ENCODE measurements around the gene BEST1. TPM values are rescaled to one million over a fixed set of nuclear protein-coding genes. Genes with fewer than 3 reads are reported as not detected.

Gene BEST1
- total RNA-seq, 2 experiments from 2014 or later: 0.14 to 0.25 TPM

- no peaks in the 10 kb centered on the region for H3K9me3 Mint-ChIP-seq
- Histone ChIP-seq H3K27ac (ENCODE audit: low read depth in 1 of 2, low read length in 2 of 2) (no peak overlapping the region), H3K4me3 (ENCODE audit: low read length) (no peak overlapping the region), H3K4me1 (ENCODE audit: insufficient read depth, low read length) (peaks cover 4% of the 10 kb centered on the region), H3K27me3 (ENCODE audit: control insufficient read depth in 1 of 2, insufficient read depth in 2 of 2, low read length in 2 of 2) (peaks cover 21 to 30% of the 10 kb centered on the region in 2 experiments), H3K36me3 (ENCODE audit: insufficient read depth, low read length) (no peaks in the 10 kb centered on the region), H3K9me3 (ENCODE audit: control insufficient read depth in 1 of 2, insufficient read depth in 1 of 2, low read length in 2 of 2) (no peaks in the 10 kb centered on the region)
- DNase-seq (no peak), ATAC-seq (ENCODE audit: poor library complexity) (no peak)
- intact Hi-C loops (cut with DNase I, micrococcal nuclease): loop anchor here in 1 of 2 experiments (5.0 kb wide), 1 partner anchor 60 kb away; no protein-coding TSS in a partner anchor
- H3K27me3 Mint-ChIP-seq: peaks cover 48% of the 10 kb centered on the region
- no peaks in the 10 kb centered on the region for H3K36me3 Mint-ChIP-seq (ENCODE audit: low read depth)
- TF ChIP-seq, protein P1, sequence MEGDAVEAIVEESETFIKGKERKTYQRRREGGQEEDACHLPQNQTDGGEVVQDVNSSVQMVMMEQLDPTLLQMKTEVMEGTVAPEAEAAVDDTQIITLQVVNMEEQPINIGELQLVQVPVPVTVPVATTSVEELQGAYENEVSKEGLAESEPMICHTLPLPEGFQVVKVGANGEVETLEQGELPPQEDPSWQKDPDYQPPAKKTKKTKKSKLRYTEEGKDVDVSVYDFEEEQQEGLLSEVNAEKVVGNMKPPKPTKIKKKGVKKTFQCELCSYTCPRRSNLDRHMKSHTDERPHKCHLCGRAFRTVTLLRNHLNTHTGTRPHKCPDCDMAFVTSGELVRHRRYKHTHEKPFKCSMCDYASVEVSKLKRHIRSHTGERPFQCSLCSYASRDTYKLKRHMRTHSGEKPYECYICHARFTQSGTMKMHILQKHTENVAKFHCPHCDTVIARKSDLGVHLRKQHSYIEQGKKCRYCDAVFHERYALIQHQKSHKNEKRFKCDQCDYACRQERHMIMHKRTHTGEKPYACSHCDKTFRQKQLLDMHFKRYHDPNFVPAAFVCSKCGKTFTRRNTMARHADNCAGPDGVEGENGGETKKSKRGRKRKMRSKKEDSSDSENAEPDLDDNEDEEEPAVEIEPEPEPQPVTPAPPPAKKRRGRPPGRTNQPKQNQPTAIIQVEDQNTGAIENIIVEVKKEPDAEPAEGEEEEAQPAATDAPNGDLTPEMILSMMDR (IDR thresholded peaks at IDR 0.05): no peak
- peaks cover 10% of the 10 kb centered on the region for H3K4me1 Mint-ChIP-seq (ENCODE audit: low read depth)
- H3K27ac Mint-ChIP-seq: no peak overlapping the region
- CTCF ChIA-PET: interaction anchor here (0.6 to 1.3 kb wide), 2 partner anchors 24 to 164 kb away, joined by 3 read pairs; no protein-coding TSS in a partner anchor
- POLR2A ChIA-PET: no interaction called here
- no peak overlapping the region for H3K4me3 Mint-ChIP-seq
These were observed 27.6 kb upstream of the BEST1 start for GRCh38 chr11:61922539-61922938.

- Mint-ChIP-seq H3K4me1 (ENCODE audit: low read depth) (peaks cover 2% of the 10 kb centered on the region), H3K27ac (no peak overlapping the region), H3K36me3 (ENCODE audit: low read depth) (no peaks in the 10 kb centered on the region), H3K27me3 (peaks cover 39% of the 10 kb centered on the region), H3K4me3 (no peak overlapping the region), H3K9me3 (no peaks in the 10 kb centered on the region)
- H3K36me3 ChIP-seq (ENCODE audit: insufficient read depth, low read length): no peaks in the 10 kb centered on the region
- intact Hi-C loops (cut with DNase I, micrococcal nuclease): loop anchor here in 1 of 2 experiments (5.0 kb wide), 1 partner anchor 61 kb away; no protein-coding TSS in a partner anchor
- no peak for ATAC-seq (ENCODE audit: poor library complexity)
- no peak for DNase-seq
- H3K4me3 ChIP-seq (ENCODE audit: low read length): no peak overlapping the region
- no peaks in the 10 kb centered on the region for H3K4me1 ChIP-seq (ENCODE audit: insufficient read depth, low read length)
- no peaks in the 10 kb centered on the region for H3K9me3 ChIP-seq (ENCODE audit: control insufficient read depth in 1 of 2, insufficient read depth in 1 of 2, low read length in 2 of 2)
- CTCF ChIA-PET: no interaction called here
- TF ChIP-seq, protein P1 (IDR thresholded peaks at IDR 0.05): no peak
- POLR2A ChIA-PET: no interaction called here
- peaks cover 13 to 21% of the 10 kb centered on the region in 2 experiments for H3K27me3 ChIP-seq (ENCODE audit: control insufficient read depth in 1 of 2, insufficient read depth in 2 of 2, low read length in 2 of 2)
- no peak overlapping the region for H3K27ac ChIP-seq (ENCODE audit: low read depth in 1 of 2, low read length in 2 of 2)
These were observed 26.7 kb upstream of the BEST1 start for GRCh38 chr11:61923166-61924063.

GRCh38 chr11:61924064-61924455, 26.1 kb upstream of the BEST1 start:
- H3K4me3 ChIP-seq (ENCODE audit: low read length): no peak overlapping the region
- no peaks in the 10 kb centered on the region for H3K4me1 ChIP-seq (ENCODE audit: insufficient read depth, low read length)
- no peaks in the 10 kb centered on the region for H3K36me3 ChIP-seq (ENCODE audit: insufficient read depth, low read length)
- ATAC-seq (ENCODE audit: poor library complexity) (no peak), DNase-seq (no peak)
- no peak overlapping the region for H3K27ac ChIP-seq (ENCODE audit: low read depth in 1 of 2, low read length in 2 of 2)
- POLR2A ChIA-PET: no interaction called here
- intact Hi-C loops (cut with DNase I, micrococcal nuclease): loop anchor here in 1 of 2 experiments (5.0 kb wide), 1 partner anchor 62 kb away; no protein-coding TSS in a partner anchor
- TF ChIP-seq, protein P1 (IDR thresholded peaks at IDR 0.05): no peak
- H3K27ac Mint-ChIP-seq: no peak overlapping the region
- CTCF ChIA-PET: no interaction called here
- H3K4me1 Mint-ChIP-seq (ENCODE audit: low read depth): no peaks in the 10 kb centered on the region
- peaks cover 39% of the 10 kb centered on the region for H3K27me3 Mint-ChIP-seq
- no peak overlapping the region for H3K4me3 Mint-ChIP-seq
- peaks cover 7 to 15% of the 10 kb centered on the region in 2 experiments for H3K27me3 ChIP-seq (ENCODE audit: control insufficient read depth in 1 of 2, insufficient read depth in 2 of 2, low read length in 2 of 2)
- no peaks in the 10 kb centered on the region for H3K36me3 Mint-ChIP-seq (ENCODE audit: low read depth)
- no peaks in the 10 kb centered on the region for H3K9me3 Mint-ChIP-seq
- no peaks in the 10 kb centered on the region for H3K9me3 ChIP-seq (ENCODE audit: control insufficient read depth in 1 of 2, insufficient read depth in 1 of 2, low read length in 2 of 2)
